Ureter (tissue), 1 donor: ENCODE results near the gene TRAPPC2L. TPM values are rescaled to one million over a fixed set of nuclear protein-coding genes. Genes with fewer than 3 reads are reported as not detected.
"Not testable (repeated sequence)": the region's sequence is repeated elsewhere in the genome, so short reads cannot be mapped to it uniquely, and the experiment has no call there.

Experiments
- DNase-seq: peaks from one replicate; pipeline ENCODE4 v3.0.0-alpha.2; 2020; ENCODE audit warnings: low spot score
- total RNA-seq: library from RNA; stranded (reverse); gene quantifications from one replicate; pipeline ENCODE4 v1.2.4, GENCODE V29; 2023
- donor health status: DM: yes; HTN: yes; CAD: no.

The TRAPPC2L gene
- total RNA-seq, 1 donor from 2014 or later: 55.3 TPM

DNA sequence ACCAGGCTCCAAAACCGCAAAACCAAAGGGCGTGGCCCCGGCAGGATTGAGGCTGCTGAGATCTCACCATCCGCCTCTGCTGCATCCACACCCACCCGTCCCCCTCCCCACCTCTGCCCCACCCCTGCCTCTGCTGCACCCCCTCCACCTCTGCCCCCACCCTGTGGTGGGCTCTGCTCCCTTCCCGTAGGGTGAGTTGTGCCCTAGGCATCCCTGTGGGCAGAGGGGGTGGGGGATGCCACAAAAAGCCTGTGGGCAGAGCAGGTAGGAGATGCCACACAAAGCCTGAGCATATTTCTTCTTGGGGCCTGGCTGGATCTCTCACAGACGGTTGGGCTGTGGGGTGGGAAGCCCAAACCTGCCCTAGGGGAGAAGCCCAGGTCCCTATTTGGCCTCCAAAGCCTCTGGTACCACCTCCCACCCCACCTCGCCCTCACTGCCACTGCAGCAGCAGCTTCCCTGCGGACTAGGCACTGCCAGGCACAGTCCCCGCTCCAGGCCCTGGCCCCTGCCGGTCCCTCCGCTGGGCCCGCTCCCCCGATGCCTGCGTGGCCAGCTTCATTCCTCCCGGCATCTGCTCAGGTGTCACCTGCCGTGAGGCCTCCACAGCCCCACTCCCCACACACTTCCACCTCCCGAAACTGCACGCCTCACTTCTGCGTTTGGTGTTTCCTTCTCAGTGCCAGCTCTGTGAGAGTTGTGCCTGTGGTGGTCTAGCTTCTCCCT, 20.8 kb downstream of the TRAPPC2L start:
- no peak for DNase-seq

DNA sequence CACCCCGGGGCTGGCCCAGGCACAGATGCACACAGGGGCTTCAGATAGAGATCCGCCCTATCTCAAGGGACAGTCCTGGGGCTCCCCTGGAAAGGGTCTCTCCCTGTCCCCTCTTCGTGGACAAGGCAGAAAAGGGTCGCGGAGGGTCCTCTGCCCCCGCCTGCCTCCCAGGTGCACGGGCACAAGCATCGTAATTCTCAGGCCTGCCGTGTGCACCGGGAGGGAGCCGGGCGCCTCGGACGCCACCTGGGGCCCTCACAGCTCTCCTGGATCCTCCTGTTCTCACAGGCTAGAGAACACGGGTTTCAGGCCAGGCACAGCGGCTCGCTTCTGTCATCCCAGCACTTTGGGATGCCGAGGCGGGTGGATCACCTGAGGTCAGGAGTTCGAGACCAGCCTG, 21.4 kb downstream of the TRAPPC2L start:
- DNase-seq: no peak

DNA sequence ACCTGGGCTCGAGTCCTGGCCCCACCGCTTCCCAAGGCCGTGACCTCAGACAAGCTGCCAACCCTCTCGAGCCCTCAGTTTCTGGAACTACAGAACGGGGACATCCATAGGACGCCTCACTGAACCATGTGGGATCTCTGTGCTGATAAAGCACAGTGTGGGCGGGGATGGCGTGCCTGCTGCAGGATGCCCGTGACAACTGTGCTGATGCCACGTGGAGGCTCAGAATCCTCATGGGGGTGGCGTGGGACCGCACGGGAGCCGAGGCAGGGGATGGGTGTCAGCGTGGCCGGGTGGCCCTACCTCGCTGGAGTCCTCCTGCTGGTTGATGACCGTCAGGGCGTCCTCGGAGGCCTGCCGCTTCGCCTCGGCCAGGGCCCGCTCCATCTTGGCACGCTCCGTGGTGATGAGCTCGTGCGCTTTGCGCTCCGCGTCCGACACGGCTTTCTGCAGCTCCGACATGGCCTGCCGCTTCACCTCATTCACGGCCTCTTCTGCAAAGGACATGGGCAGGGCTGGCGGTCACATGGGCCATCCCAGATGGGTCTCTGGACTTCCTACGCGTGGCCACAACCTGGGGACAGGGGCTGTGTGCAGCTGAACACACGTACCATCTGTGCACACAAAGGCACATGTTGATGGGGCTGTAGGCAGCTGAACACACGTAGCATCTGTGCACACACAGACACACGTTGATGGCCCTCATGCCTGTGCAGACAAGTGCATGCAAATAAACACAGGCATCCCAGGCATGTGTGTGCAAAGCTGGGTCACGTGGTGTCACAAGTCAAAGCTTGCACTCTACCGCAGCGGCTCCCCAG, 22.2 kb downstream of the TRAPPC2L start:
- peak; percentile 77 for DNase-seq

DNA sequence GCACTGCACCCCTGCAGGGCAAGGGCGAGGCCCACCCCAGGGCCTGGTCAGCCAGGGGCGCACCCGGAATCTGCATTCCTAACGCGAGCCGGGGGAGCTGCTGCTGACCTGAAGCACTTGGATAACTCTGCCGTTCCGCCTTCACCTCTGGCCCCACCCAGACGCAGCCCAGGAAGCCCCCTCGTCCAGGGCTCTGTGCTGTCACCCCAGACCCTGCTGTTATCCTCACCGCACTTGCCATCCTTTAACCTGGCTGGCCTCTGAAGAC, 22.8 kb downstream of the TRAPPC2L start:
- no peak for DNase-seq

DNA sequence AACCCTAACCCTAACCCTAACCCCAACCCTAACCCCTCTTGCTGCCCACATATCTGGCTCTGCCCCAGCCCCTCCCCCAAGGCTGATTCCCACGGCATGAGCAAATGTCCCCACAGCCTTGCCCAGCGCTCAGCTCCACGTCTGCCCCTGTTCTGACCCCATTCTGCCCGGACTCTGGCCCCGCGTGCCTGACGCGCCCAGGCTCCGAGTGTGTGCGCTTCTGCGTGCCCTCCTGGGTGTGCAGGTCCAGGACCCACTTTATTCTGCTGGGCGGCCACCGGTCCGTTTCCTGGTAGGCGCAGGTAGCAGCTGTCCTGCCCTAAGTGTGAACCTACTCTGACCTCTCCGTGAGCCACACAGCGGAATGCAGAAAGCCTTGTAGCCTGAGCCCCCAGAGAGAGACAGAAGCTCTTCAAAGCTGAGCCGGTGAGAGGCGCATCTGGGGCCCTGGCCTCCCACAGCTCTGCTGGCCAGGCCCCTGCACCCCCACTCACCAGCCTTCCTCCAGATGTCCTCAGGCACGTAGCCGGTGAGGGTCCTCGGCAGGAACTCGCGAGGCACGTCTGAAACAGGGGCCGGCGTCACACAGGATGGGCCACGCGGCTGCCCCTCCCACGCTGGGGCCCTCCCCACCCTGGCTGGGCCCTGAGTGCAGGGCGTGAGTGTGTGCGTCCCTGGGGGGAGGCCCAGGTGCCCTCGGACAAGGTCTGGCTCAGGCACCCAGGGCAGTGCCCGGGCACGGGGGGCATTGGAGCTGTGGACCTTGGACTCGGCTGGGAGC, 23.5 kb downstream of the TRAPPC2L start:
- no peak for DNase-seq

DNA sequence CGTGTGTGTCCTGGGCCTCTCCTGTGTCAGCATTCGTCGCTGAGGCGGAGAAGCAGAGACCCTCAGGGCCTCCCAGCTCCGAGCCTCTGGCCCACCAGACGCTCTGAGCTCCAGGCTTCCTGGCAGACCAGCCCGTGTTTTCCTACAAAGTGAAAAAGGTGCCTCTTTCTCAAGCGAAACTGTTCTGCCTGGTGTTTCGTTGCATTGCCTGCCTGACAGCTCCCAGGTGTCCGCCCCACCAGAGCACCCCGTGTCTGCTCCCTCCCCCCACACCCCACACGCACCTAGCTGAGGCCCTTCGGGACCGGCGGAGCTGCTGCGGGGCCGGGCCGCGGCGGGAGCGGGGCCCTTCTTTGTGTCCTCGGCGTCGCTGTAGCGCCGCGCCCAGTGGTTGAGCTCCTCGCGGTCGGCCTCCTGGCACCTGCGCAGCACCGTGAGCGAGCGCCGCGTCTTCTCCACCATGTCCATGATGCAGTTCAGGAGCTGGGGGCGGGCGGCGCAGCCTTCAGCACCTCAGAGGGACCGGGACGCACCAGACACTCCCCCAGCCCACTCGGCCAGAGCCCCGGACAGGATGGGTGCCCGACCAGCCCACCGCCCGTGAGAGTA, 24.2 kb downstream of the TRAPPC2L start:
- no peak for DNase-seq

DNA sequence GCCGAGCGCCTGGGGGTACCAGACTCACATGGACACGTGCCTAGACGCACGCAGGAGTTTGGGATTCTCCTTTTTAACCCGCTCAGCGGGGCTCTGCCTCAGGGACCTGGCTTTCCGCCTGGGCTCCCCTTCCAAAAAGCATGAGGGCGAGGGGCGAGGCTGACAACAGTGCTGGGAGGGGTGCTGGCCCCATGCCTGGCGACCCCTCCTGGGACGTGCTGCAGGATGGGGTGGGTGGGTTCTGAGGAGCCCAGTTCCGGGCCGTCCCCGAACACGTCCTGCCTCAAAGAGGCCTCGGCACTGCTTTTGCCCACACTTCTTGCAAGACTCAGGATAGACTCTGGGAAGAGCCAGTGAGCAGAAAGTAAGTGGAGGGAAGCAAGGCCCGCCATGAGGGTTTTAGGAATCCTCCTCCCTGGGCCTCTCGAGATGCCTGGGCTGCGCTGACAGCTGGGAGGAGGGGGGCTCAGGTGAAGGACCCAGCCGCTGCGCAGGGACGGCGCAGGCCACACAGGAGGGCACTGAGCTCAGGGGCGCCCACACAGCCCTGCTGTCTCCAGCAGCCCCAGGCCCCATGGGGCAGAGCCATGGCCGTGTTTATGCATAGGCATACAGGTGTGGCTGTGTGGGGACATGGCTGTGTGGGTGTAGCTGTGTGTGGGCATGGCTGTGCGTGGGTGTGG, 24.9 kb downstream of the TRAPPC2L start:
- no peak for DNase-seq

DNA sequence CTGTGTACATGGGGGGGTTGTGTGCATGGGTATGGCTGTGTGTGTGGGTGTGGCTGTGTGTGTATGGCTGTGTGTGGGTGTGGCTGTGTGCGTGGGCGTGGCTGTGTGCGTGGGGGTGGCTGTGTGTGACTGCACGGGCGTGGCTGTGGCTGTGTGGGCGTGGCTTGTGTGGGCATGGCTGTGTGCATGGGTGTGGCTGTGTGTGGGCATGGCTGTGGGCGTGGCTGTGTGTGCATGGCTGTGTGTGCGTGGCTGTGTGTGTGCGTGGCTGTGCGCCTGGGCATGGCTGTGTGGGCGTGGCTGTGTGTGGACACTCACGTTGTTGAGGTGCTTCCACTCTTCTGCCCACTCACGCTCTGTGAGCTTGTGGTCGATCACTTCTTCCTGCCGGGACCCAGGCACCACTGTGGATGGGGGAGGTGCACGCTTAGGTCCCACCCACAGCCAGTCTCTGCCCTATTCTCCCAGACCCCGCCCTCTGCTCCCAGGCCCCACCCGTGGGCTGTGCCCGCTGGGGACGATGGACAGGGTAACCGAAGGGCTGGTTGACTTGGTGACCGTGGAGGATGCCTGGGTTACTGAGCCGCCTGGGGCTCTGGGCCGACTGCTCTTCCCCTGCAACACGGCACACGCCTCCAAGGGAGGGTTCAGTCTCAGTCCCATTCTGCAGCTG, 25.6 kb downstream of the TRAPPC2L start:
- DNase-seq: no peak

DNA sequence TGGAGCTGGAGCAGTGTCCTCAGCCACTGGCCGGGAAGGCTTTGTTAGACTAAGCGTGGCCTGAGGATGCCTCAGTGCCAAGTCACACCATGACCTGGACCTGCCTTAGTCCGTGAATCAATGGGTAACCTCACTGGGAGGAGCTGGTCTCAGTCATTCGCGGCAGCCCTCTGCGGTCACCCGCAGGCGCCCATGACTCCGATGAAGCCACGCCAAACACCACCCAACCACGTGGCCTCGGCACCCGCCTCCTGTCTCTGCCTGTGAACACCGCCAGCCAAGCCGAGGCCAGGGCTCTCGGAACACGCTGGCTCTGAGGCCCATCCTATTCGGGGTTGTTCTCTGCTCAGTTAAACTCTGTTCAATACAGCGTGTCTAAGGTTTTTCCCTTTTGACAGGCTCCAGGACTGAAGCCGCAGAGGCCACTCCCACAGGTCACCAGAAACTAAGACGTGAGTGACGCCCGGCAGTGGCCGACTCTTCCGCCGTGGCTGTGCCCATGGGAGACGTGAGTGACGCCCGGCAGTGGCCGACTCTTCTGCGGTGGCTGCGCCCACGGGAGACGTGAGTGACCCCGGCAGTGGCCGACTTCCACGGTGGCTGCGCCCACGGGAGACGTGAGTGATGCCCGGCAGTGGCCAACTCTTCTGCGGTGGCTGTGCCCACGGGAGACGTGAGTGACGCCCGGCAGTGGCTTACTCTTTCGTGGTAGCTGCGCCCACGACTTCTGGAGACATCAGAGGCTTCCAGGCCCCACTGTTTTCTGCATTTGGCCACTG, 26.4 kb downstream of the TRAPPC2L start:
- no peak for DNase-seq

DNA sequence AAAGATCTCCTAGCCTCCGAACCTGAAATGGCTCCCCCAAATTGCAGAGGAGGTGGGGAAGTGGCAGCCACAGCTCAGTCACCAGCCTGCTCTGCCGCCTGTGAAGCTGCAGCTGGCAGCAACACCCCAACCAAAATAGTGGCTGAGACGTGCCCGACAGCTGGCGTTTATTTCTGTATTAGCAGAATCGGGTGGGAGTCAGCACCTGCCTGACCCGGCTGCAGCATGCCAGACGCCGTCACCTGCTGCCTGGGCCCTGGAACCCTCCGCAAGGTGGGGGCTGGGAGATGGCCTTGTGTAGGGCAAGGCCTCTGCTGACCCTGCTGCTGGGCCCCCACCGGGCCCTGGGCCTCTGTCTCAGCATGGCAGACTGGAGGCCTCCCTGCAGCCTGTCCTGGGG, 27.0 kb downstream of the TRAPPC2L start:
- DNase-seq: no peak

DNA sequence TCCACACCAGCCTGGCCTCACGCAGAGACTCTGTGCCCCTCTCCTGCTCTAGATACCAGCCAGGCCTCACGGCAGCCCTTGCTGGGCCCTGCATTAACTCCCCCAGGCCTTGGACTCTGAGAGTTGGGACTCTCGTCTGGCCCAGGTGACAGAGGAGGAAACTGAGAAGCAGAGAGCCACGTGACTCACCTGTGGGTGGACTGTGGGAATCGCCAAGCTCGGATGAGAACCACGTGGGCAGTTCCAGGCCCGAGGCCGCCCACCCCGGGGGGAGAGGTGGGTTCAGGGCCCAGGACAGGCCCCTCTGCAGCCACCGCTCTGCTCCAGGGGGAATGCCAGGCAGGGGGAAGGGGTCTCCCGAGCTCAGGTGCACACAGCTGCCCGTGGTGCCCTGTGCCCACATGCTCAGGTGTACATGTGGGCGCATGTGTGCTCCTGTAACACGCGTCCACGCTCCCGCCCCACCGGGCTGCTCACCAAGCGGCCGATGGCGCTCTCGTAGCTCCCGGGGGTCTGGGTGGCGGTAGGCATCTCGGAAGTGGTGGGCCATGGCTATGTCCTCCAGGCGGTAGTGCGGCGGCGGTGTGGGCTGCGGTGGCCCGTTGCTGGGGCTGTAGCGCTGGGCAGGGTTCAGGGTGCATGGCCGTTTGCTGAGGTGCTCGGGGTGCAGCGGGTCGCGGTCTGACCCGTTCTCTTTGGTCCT, 27.8 kb downstream of the TRAPPC2L start:
- DNase-seq: no peak

DNA sequence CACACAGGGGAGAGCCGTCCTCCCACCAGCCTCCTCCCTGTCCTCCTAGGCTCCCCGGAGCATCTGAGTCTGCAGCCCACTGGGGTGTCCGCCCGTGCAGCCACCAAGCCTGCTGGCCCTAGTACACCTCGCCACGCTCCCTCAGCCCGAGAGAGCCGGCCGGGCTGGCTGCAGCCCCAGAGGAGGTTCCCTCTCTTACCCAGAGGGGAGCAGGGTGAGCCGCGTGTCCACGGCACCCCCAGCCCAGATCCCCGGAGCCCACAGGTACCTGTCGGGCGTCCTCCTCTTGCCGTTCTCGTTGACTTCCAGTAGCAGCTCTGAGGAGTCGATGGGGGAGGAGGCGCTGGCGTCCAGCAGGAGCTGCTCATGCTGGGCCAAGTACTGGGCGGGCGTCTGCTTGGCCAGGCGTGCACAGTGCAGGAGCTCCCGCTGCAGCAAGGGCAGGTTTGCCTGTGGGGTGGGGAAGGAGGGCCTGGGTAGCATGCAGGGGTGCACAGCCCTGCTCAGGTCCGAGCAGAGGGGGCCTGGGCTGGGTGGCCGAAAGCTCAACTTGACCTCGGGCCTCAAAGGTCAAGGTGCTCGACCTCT, 28.9 kb downstream of the TRAPPC2L start:
- DNase-seq: no peak

DNA sequence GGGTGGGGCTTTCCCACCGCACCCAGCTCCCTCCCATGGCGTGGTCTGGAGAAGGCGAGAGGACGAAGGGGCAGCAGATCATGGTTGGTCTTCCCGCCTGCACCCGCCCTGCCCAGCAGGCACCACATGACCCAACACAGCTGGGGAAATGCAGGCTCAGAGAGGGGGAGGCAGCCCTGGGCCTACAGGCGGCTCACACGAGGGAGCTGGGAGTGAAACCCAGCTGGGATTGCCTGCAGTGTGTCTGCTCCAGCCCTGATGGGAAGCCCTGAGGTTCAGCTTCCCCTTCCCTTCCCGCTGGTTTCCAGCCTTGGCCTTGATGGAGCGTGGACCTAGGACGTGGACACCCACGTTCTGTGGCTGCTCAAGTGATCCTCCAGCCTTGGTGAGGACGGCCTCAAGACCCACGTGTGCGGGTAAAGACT, 29.5 kb downstream of the TRAPPC2L start:
- no peak for DNase-seq

DNA sequence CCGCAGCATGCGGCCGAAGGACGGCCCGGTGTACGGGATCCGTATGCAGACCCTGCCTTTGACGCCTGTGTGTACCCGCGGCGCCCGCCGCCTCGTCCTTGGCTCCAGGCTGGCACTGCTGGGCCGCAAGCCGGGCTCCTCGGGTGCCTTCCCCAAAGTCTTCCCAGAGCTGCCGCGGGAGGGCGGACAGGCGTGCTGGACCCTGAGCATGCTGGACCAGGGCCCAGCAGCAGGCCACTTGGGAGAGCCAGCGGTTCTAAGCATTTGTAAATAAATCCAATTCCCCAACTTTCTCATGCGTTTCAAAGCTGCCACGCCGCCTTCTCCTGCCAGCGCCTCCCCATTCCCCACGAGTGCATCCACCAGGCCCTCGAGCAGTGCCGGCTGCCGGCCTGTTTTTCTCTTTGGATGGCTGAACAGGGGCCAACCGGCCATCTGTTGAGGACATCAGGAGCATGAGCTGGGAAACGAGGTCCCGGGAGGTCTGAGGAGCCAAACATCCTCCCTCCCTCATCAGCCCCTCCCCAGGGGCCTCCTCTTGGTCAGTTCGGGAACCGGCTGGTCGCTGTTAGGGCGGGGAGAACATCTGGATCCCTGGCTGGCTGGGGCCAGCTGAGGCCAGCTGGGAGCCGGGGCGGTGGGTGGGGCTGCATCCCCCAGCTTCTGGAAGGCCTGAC, 30.1 kb downstream of the TRAPPC2L start:
- DNase-seq: peak; percentile 54

DNA sequence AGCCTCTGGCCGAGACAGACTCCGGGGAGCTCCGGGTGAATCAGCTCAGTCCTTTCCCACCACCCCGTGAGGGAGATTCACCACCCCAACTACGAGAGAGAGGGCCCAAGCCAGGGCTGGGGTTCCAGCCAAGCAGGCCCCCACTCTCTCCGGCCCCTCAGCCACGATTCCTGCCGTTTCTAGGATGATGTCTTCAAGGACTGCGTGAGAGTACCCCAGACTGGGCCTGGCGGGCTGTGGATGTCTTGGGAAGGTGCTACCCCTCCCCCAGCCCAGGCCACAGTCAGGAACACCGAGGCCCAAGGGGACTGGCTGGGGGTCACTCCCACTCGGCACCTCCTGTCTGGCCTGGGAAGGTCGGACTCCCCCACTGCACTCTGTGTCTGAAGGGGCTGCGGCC, 31.1 kb downstream of the TRAPPC2L start:
- no peak for DNase-seq

DNA sequence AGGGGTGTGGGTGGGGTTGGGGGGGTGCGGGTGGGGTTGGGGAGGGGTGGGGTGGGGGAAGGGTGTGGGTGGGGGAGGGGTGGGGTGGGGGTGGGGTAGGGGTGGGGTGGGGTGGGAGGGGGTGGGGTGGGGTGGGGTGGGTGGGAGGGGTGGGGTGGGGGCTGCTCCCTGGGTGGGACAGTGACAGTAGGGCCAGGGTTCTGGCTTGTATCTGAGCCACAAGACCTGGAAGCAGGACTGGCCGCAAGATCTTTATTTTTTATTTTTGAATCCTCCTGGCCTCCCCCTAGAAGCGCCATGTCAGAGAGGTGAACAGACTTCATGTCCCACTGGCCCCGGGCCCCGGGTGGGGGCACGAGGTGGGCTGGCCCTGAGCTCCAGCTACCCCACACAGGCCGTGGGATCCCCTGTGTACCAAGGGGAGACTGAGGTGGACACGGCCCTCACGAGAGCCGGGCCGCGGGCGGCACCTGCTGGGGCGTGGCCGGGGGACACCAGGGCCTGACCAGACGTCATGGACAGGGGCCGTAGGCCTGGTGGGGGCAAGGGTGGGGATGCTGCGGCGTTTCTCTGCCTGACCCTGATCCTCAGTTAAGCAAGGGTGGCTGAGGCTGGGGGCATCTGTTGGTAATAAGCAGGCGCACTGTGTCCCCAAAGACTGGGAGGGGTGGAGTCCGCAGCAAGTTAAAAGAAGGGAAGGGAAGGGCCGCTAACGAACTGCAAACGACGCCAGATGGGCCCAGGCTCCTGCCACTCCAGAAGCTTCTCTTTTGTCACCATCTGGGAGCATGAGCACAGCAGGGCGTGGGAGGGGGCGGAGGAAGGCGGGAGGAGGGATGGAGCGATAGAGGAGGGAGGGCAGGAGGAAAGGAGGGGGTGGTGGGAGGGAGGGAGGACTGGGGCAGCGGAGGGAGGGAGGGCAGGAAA, 31.8 kb downstream of the TRAPPC2L start:
- no peak for DNase-seq

DNA sequence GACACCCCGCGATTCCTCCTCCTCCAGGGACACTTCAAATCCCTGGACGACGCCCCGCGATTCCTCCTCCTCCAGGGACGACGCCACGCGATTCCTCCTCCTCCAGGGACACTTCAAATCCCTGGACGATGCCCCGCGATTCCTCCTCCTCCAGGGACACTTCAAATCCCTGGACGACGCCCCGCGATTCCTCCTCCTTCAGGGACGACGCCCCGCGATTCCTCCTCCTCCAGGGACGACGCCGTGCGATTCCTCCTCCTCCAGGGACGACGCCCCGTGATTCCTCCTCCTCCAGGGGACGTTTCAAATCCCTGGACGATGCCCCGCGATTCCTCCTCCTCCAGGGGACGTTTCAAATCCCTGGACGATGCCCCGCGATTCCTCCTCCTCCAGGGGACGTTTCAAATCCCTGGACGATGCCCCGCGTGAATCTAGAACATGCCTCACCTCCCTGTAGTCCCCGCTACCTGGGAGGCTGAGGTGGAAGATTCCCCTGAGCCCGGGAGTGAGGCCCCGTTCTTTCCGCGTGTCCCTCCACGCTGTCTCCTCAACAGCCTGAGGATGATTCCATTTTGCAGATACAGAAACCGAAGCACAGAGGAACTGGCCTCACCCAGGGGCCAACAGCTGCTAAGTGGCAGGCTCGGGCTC, 32.9 kb downstream of the TRAPPC2L start:
- not testable (repeated sequence) for DNase-seq
